Caki2 (cell line): ENCODE results near the gene CXCL17. TPM values are rescaled to one million over a fixed set of nuclear protein-coding genes. Genes with fewer than 3 reads are reported as not detected.
A peak's percentile ranks its signal among the peaks of the same experiment; 100 is the strongest.
"Not testable (repeated sequence)": the region's sequence is repeated elsewhere in the genome, so short reads cannot be mapped to it uniquely, and the experiment has no call there.

Experiments used
- DNase-seq: peaks from one replicate; pipeline ENCODE4 v3.0.0-alpha.2; 2015; ENCODE audit warnings: low read depth
- in situ Hi-C: cut with HindIII; loops from 2 replicates; pipeline ENCODE4 v1.10.0; 2016; ENCODE audit warnings: low sequenced_read_pairs, low pct_unique_long_range_greater_than_20kb, mixed read lengths
- total RNA-seq: library from RNA; depleted of rRNA; stranded (reverse); fragments of >200 nt; shearing (Covaris generic); gene quantifications from 2 replicates; pipeline ENCODE4 v1.2.3, GENCODE V29; 2014; ENCODE audit warnings: low replicate concordance

CXCL17 gene
- total RNA-seq, 1 experiment from 2014 or later: not detected

DNA sequence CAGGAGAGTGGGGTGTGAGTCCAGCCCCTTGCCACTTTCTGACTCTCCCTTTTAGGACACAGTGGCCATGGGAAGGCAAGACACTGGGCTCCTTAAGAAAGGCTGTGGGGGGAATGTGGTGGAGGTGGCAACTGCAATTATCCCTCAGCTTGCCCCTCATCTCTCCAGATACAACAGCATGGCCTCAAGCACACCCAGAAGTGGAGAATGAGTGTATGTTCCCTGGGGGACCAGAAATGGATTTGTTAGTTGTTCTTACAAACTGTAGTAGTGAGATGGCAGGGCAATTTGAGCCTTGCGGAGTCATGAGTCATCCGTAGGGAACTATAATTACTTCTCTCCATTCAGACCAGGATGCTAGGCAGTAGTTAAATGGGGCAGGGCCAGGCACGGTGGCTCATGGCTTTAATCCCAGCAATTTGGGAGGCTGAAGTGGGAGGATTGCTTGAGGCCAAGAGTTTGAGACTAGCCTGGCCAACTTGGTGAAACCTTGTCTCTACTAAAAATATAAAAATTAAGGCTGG, 25.6 kb upstream of the CXCL17 start:
- DNase-seq: peak; percentile 33

DNA sequence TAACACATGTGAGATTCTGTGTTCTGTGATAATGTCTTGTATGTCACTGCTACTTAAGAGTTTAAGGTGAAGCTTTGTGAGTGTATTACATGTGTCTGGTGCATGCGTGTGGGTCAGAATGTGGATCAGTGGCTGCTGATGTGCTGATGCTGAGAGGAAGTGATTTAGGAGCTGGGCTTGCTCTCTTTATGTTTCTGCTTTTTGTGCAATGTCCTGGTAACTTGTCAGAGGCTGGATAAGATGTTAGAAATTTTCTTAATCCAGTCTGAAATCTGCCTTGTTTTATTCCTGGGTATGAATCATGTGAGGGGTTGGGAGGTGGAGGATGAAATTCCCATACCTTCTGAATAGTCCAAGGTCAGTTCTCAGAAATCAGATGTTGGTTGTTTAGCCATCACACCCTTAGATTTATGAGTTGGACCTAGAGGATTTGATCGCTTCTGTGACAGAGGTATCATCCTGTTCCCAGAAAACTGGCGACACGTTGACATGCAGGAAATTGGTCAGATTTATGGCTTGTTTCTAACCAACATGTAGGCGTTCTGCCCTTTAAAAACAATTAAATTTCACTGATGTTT, 24.5 kb upstream of the CXCL17 start:
- no peak for DNase-seq
- in situ Hi-C loops: no loop called here

More for the DNA sequence above, 25.6 kb upstream of the CXCL17 start:
- in situ Hi-C loops: no loop called here

DNA sequence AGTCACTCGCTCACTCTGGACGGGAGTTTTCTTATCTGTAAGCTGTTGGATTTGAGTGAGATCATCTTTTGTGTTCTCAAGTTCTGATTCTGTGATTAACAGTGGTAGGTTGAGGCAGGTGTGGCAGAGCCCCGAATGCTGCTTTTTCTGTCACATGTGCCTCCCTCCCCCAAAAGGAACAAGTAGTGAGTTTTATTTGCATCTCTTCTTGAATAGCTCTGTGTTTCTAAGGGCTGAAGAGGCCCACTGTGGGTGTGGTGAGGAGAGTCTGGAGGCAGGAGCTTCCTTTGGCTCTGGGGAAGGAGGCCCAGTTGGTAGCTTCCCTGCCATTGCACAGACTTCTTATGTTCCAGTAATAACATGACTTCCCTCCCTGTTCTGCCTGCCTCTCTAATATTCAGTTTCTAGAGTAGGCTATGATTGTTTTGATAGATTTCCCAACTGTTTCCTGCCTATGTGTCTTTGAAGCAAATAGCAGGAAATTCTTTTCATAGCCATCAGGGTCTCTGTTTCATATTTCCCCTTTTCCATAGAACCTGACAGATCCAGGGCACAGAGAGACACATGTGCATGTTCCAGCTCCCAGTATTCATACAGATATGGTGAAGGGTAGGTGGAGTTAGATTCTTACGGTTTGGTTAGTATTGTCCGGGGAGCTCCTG, 23.9 kb upstream of the CXCL17 start:
- DNase-seq: no peak
- in situ Hi-C loops: no loop called here

DNA sequence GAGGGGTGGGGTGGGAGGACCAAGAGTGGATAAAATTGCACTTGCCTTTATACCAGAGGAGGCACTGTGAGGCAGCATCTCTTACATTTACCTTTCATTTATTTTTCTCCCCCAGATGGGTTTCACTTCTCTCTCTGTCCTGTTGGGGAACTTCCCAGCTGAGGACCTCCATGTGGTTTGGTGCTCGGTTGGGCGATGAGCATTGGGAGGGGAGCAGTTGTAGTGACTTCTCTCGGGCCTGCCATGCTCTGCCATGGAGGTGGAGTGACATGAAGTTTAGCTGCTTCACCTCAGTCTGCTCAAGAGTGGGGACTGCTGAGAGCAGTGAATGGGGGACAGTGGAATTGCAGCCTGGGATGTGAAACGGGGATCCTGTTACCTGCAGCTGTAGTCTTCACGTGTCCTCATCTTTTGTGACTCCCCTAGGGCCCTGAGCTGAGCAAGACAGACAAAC, 23.1 kb upstream of the CXCL17 start:
- no peak for DNase-seq
- in situ Hi-C loops: no loop called here

DNA sequence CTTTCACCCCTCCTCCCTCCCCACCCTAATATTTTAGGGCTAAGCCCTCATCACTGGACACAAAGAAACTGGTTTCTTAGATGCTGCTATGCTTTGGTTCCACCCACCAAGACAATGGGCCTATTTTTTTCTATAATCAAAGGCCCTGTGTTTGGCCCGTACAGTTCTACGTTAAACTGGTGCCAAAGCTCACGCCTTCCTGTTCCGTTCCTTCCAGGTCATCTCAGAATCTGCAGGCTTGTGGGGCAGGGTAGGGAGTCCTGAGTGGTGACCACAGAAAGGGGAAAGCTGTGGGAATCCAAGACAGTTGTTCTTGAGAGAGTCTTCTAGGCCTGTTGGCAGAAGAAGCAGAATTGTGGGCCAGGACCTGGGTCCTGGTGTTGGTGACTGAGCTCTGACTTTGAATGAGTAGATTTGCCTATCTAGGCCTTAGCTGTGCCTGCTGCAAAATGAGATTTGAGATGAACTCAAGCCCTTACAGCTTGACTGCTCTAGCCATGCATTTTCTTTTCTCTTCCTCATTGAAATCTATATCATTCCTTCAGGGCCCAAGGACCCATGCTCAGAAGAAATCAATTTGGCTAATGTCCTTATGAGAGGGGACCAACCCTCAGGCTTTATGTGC, 19.1 kb upstream of the CXCL17 start:
- in situ Hi-C loops: no loop called here
- DNase-seq: no peak

DNA sequence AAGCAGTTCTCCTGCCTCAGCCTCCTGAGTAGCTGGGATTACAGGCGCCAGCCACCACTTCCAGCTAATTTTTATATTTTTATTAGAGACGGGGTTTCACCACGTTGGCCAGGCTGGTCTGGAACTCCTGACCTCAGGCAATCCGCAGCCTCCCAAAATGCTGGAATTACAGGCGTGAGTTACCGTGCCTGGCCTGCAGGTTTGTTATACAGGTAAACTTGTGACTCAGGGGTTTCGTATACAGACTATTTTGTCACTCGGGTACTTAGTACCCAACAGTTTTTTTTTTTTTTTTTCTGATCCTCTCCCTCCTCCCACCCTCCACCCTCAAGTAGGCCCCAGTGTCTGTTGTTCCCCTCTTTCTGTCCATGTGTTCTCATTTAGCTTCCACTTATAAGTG, 18.5 kb upstream of the CXCL17 start:
- DNase-seq, in situ Hi-C loops: not testable (repeated sequence)

DNA sequence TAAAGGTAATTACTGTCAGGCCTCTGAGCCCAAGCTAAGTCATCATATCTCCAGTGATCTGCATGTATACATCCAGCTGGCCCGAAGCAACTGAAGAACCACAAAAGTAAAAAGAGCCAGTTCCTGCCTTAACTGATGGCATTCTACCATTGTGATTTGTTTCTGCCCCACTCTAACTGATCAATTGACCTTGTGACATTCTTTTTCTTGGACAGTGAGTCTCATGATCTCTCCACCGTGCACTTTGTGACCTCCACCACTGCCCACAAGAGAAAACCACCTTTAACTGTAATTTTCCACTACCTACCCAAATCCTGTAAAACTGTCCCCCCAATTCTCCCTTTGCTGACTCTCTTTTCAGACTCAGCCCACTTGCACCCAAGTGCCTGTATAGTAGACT, 17.2 kb upstream of the CXCL17 start:
- in situ Hi-C loops: no loop called here
- DNase-seq: no peak

DNA sequence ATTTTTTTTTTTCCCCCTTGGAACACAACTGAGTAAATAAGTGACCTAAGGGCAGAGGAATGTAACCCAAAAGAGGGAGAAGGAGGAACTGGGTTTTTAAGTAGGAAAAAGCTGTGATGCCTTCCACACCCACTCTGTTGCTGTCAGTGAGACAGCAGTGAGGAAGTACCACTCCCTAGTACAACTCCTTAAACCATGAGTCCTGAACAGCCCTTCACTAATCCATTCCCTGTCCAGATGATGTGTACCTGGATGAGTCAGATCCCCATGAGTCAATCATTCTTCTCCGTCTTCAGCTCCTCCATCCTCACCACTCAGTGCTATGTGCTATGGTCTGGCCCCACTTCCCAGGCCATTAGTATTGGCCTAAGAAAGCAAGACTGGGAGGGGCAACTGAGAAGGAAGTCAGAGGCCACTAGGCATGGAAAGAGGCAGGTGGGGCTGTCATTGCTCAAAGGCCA, 12.9 kb upstream of the CXCL17 start:
- DNase-seq: peak; percentile 80
- in situ Hi-C loops: no loop called here

DNA sequence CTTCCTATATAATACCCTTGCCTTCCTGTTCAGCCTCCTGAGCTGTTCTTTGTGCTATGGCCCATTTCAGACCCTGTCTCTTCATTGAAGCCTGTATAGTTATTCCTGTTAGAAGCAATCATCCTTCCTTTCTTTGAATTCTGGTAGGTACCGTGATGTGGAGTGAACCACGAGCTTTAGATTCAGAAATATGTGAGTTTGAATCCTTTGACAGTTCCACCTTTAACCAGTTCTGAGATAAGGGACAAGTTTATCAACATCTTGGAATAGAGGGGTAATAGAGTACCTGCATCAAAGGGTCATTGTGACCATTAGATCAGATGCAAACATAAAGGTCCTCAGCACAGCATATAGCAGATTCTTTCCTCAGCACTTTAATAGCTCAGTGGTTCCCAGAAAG, 12.3 kb upstream of the CXCL17 start:
- in situ Hi-C loops: no loop called here
- DNase-seq: no peak

DNA sequence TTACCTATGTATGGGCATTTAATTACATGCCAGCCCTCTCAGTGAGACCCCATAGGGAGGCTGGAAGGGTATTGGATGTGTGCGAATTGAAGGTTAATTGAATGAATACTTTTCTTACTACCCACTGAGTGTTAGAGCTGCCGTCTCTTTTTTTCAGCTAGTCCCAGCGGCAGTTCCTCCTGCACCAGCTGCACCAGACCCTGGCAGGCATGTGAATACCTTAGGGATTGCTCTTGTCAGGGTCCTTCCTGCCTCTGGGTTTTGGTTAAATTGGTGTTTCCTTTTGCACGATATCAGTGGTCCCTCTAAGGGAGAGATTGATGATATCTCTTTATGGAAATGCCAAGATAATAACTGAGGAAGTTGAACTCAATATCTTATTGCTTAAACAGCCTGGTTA, 9.8 kb upstream of the CXCL17 start:
- DNase-seq: no peak
- in situ Hi-C loops: no loop called here

DNA sequence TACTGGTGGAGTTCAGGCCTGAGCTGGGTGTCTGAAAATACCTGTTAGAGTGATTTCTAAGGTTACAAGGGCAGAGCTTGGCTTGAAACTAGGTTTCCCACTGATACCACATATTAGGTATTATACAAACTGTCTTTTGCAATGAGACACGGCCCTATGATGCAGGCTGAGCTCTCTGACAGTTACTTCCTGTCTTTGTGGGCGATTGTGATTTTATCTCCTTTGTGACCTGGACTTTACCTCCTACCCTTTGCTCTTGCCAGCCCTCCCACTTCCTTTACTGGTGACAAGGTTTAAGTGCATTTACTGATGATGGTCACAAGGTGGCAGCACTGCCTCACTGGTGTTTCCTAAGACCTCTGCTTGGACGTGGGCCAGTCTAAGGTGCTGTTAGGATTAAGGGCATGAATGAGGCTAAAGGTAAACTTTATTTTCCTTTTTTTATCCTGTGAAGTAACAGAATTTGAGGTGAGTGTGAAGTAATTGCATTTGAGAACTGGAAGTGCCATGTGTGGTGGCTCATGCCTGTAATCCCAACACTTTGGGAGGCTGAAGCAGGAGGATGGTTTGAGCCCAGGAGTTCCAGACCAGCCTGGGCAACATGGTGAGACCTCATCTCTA, 7.7 kb upstream of the CXCL17 start:
- peak; percentile 85 for DNase-seq

DNA sequence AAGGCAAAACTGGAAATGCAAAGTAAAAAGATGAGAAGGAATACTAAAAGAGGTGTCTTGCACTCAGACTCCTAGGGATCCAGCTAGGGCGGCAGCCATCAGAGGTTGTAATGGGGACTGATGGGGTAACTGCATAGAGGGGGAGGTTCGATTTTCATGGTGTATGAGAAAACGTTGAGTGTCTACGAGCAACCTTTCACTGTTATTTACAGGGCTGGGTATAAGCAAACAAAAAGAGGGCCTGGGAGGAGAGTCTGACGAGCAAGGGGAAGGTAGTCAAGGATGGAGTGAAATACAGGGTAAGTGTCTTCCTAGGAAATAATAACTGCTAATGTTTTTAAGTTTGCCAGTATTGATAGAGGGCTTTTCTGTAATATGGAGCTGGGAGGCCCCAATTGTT, 5.6 kb upstream of the CXCL17 start:
- not testable (repeated sequence) for DNase-seq
- in situ Hi-C loops: loop anchor here (25.0 kb wide), 1 partner anchor 336 kb away; no protein-coding TSS in a partner anchor

More for the DNA sequence above, 7.7 kb upstream of the CXCL17 start:
- in situ Hi-C loops: no loop called here

DNA sequence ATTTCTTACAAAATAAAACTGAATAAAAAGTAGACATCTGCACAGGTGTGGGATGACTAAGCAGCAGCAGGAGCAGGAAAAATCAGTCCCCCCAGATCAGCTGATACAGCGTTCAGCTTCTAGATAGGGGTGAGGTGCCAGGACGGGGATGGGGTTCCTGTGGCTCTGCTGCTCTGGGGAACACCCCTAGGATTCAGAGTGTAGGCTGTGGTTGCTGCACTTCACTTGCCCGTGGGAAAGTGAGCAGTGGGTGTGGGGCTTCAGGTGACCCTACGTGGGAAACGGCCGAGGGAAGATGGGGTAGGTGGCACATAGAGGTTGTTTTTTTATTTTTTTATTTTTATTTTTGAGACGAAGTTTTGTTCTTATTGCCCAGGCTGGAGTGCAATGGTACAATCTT, 3.2 kb upstream of the CXCL17 start:
- DNase-seq: no peak
- in situ Hi-C loops: loop anchor here (25.0 kb wide), 1 partner anchor 334 kb away; no protein-coding TSS in a partner anchor

DNA sequence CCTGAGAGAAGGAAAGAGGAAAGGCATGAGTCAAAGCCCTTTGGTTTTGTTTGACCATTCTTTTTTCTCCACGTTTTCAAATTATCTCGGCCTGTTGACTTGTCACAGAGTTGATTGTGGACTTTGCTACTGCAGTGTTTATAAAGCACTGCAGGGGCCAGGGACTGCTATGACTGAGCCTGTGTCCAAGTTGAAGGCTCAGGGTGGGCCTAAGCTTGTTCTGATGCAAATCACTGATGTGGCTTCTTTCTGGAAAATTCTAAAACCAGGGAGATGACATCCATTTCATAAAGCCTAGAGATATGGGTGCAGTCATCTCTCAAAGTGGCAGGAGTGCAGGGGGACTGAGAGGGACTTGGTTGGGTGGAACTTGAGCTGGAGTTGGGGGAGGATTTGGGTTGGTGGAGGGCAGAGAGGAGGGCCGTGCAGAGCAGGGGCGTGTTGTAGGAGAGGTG, 1.2 kb upstream of the CXCL17 start:
- in situ Hi-C loops: loop anchor here (25.0 kb wide), 1 partner anchor 332 kb away; no protein-coding TSS in a partner anchor
- DNase-seq: no peak

DNA sequence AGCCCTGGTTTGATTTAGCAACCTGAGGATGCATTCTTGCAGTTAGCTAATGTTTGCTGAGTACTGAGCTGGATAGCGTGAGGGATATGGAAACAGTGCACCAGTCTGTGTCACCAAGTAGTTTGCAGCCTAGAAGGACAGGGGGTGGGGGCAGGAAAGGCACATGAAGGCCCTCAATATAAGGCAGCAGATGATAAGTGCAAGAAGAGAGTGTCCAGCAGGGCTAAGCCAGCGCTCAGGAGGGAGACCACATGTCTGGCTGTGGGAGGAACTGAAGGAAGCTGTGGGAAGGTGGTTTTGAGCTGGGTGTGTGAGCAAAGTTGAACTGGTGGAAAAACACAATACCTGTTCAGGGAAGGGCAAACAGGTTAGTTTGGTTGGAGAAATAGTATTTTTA, 1.7 kb downstream of the CXCL17 start:
- no peak for DNase-seq
- in situ Hi-C loops: loop anchor here (25.0 kb wide), 1 partner anchor 329 kb away; no protein-coding TSS in a partner anchor

DNA sequence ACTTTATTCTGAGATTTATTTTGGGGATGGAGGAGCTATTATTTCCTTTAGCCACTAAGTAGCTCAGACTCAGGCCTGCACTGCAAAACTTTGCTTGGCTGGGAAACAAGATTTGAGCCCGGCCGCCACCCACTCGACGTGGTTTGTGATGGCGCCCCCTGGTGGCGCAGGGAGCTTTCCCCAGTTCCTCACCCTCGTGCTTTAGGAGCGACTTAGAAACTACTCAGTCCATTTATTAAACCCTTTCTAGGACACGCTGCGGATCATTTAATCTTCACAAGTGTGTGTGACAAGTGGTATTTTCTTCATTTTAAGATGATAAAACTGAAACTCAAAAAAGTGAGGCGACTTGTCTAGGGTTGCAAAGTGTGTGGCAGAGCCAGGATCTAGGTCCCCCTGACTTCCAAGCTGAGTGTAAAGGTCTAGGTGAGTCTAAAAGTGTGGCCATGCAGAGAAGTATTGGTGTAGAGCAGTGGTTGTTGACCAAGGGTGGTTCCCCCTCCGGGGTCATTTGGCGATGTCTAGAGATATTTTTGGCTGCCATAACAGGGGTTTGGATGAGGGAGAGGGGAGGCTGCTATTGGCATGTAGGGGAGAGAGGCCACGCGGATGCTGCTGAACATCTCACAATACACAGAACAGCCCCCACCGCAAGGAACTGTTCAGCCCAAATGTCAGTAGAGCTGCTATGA, 2.2 kb downstream of the CXCL17 start:
- in situ Hi-C loops: loop anchor here (25.0 kb wide), 1 partner anchor 328 kb away; no protein-coding TSS in a partner anchor
- peak; percentile 21 for DNase-seq

DNA sequence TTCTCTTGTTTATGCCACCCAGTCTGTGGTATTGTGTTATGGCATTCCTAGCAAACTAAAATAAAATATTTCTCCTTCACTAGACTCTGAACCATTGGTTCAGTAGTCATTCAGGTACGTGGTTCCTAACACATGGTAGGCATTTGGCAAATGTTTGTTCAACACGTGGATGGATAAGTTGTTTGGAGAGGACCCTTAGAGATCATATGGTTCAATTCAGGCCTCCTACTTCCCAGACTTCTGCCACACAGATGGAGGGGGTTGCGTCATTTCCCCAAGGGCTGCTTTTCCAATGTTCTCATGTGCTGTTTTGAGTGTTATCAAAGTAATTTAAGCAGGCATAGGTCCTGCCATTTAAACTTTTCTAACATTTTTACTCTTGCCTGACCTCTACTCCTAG, 6.7 kb downstream of the CXCL17 start:
- DNase-seq: no peak
- in situ Hi-C loops: loop anchor here (25.0 kb wide), 1 partner anchor 324 kb away; no protein-coding TSS in a partner anchor

DNA sequence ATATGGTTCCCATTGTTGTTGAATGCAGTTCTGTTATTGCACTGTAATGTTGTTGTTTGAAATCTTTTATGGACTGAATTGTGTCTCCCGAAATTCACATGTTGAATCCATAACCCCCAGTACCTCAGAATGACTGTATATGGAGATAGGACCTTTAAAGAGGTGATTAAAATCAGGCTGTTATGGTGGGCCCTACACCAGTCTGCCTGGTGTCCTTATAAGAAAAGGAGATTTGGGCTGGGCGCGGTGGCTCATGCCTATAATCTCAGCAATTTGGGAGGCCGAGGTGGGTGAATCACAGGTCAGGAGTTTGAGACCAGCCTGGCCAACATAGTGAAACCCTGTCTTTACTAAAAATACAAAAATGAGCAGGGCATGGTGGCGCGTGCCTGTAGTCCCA, 7.4 kb downstream of the CXCL17 start:
- in situ Hi-C loops: loop anchor here (25.0 kb wide), 1 partner anchor 323 kb away; no protein-coding TSS in a partner anchor

More for the DNA sequence above, 7.4 kb downstream of the CXCL17 start:
- no peak for DNase-seq
